Chondrocyte (in vitro differentiated cells): ENCODE data around the gene ARMC8. TPM values are rescaled to one million over a fixed set of nuclear protein-coding genes. Genes with fewer than 3 reads are reported as not detected.

Source experiments
- DNase-seq: peaks from one replicate; pipeline ENCODE4 v3.0.0; 2021; ENCODE audit warnings: mixed read lengths, low spot score
- H3K27ac Mint-ChIP-seq: one replicate; pipeline ENCODE4 v1.8.0; 2021; ENCODE audit warnings: mild to moderate bottlenecking, moderate library complexity, mixed read lengths; ENCODE audit not compliant: unreplicated experiment
- H3K27me3 Mint-ChIP-seq: 2 replicates; pipeline ENCODE4 v1.8.0; 2021; ENCODE audit warnings: low read depth, mixed read lengths
- H3K36me3 Mint-ChIP-seq: 2 replicates; pipeline ENCODE4 v1.8.0; 2021; ENCODE audit warnings: low read depth, mixed read lengths
- H3K4me1 Mint-ChIP-seq: 2 replicates; pipeline ENCODE4 v1.8.0; 2021; ENCODE audit warnings: low read depth, mild to moderate bottlenecking, mixed read lengths
- H3K4me3 Mint-ChIP-seq: one replicate; pipeline ENCODE4 v1.8.0; 2021; ENCODE audit warnings: mild to moderate bottlenecking, moderate library complexity, mixed read lengths; ENCODE audit not compliant: unreplicated experiment
- H3K9me3 Mint-ChIP-seq: 2 replicates; pipeline ENCODE4 v1.8.0; 2021; ENCODE audit warnings: low read depth, mixed read lengths
- total RNA-seq: library from RNA; stranded (reverse); gene quantifications from 3 replicates; pipeline ENCODE4 v1.2.1, GENCODE V29; 2021
- TF ChIP-seq, protein P1 (sequence below): fragments of 200-600 bp; sonication (generic); IDR thresholded peaks from 2 replicates; pipeline ENCODE4 v1.5.0; 2021; ENCODE audit warnings: antibody characterized with exemption, mild to moderate bottlenecking, moderate library complexity

Gene ARMC8
- total RNA-seq, 1 donor from 2014 or later: 34.2 TPM

DNA sequence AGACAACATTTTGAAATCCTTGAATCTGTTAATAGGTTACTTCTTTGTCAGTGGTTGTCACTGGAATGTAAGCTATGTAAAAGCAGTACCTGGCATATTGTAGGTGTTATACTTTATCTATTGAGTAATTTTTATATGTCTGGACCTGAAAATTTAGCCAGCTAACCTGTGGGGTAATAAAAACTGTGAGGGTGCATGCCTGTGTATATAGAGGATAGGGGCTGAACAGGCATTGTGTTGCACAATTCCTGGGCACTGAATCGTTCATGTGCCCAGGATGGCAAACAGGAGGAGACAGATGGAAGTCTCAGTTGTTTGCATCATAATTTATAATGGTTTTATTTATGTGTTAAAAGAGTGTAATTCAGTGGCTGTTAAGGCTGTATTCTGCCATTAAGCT, 67.1 kb downstream of the ARMC8 start:
- Mint-ChIP-seq H3K27me3 (no peaks in the 10 kb centered on the region), H3K4me3 (no peak overlapping the region), H3K4me1 (no peaks in the 10 kb centered on the region), H3K27ac (no peak overlapping the region), H3K9me3 (no peaks in the 10 kb centered on the region), H3K36me3 (peaks cover 7% of the 10 kb centered on the region)
- TF ChIP-seq, protein P1, sequence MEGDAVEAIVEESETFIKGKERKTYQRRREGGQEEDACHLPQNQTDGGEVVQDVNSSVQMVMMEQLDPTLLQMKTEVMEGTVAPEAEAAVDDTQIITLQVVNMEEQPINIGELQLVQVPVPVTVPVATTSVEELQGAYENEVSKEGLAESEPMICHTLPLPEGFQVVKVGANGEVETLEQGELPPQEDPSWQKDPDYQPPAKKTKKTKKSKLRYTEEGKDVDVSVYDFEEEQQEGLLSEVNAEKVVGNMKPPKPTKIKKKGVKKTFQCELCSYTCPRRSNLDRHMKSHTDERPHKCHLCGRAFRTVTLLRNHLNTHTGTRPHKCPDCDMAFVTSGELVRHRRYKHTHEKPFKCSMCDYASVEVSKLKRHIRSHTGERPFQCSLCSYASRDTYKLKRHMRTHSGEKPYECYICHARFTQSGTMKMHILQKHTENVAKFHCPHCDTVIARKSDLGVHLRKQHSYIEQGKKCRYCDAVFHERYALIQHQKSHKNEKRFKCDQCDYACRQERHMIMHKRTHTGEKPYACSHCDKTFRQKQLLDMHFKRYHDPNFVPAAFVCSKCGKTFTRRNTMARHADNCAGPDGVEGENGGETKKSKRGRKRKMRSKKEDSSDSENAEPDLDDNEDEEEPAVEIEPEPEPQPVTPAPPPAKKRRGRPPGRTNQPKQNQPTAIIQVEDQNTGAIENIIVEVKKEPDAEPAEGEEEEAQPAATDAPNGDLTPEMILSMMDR: no peak
- no peak for DNase-seq

DNA sequence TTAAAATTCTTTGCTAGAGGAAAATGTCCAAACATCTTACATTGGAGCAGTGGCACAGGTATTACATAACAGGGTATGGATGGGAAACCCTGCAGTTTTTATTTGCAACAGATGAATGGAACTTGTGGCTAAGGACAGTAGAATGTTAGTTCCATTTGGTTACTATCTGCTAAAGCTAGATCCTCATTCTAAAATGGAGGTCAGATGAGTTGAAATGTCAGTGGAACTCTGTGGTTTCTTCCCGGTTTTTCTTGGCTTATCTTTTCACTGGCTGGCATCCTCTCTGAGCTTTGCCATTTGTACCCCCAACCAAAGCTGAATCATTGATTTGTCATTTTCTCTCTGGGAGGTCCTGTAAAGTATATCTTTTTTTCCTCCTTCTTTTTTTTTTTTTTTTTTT, 68.9 kb downstream of the ARMC8 start:
- Mint-ChIP-seq H3K9me3 (no peaks in the 10 kb centered on the region), H3K27ac (no peak overlapping the region), H3K4me3 (no peak overlapping the region), H3K27me3 (no peaks in the 10 kb centered on the region), H3K36me3 (peaks cover 5% of the 10 kb centered on the region), H3K4me1 (no peaks in the 10 kb centered on the region)
- DNase-seq: no peak
- TF ChIP-seq, protein P1: no peak

DNA sequence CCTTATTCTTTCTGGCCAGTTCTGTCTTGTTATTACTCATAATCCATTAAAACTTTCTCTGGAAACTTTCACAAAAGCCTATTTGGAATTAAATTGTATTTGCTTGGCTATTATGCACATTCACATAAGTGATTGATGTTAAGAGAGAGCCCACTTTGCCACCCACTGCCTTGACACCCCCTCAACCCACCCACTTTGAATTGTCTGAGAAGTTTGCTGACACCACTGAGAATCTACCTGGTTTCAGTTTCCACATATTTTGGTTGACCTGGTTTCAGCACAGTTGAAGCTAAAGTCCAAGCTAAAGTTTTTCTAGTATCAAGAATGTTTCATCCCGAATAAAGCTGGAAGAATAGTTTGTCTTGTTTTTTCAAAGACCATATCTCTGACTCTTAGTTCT, 70.9 kb downstream of the ARMC8 start:
- TF ChIP-seq, protein P1: no peak
- H3K9me3 Mint-ChIP-seq: no peaks in the 10 kb centered on the region
- no peak overlapping the region for H3K27ac Mint-ChIP-seq
- no peaks in the 10 kb centered on the region for H3K4me1 Mint-ChIP-seq
- no peak overlapping the region for H3K4me3 Mint-ChIP-seq
- no peaks in the 10 kb centered on the region for H3K27me3 Mint-ChIP-seq
- DNase-seq: no peak
- H3K36me3 Mint-ChIP-seq: peaks cover 8% of the 10 kb centered on the region

DNA sequence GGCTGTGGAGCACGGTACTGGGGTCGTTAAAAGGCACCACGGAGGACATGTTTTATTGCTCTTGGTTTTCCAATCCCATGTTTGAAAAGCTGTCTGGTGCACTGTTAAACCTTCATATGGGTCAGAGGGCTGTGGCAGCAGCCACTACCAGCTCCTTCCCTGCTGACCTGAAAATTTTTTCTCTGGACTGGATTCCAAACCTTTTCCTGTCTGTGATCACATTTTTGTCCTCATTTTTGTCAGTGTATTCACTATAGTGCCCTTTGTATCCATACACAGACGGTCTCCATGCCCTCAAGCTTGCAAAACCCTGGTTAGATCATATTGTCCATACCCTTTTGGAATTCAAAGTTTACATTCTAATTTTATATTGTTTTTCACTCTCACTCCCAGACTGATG, 72.0 kb downstream of the ARMC8 start:
- DNase-seq: no peak
- no peaks in the 10 kb centered on the region for H3K27me3 Mint-ChIP-seq
- H3K4me1 Mint-ChIP-seq: no peaks in the 10 kb centered on the region
- no peaks in the 10 kb centered on the region for H3K9me3 Mint-ChIP-seq
- no peak overlapping the region for H3K27ac Mint-ChIP-seq
- H3K36me3 Mint-ChIP-seq: peaks cover 8% of the 10 kb centered on the region
- TF ChIP-seq, protein P1: no peak
- no peak overlapping the region for H3K4me3 Mint-ChIP-seq

DNA sequence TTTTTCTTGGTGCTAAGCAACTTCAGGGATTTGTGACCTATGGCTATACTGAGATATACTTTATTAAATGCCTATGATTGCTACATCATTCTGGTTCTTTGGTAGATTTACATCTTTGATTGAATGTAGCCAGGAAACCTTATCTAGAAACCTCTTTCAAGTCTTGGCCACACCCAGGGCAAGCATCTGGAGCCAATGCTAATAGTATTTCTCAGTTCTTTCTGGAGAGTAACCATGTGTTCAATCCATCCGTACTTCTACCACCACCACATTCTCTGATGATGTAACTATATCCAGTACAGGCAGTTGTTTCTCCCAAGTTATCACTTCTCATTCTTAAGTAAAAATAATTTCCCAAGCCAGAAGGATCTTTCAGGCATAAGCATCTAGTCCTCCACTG, 73.5 kb downstream of the ARMC8 start:
- H3K9me3 Mint-ChIP-seq: no peaks in the 10 kb centered on the region
- H3K27me3 Mint-ChIP-seq: no peaks in the 10 kb centered on the region
- H3K27ac Mint-ChIP-seq: no peak overlapping the region
- TF ChIP-seq, protein P1: no peak
- DNase-seq: no peak
- peaks cover 13% of the 10 kb centered on the region for H3K36me3 Mint-ChIP-seq
- H3K4me1 Mint-ChIP-seq: no peaks in the 10 kb centered on the region
- H3K4me3 Mint-ChIP-seq: no peak overlapping the region
